ENCODE results near the gene OR4L1. TPM values are rescaled to one million over a fixed set of nuclear protein-coding genes. Genes with fewer than 3 reads are reported as not detected.
"Not testable (repeated sequence)": the region's sequence is repeated elsewhere in the genome, so short reads cannot be mapped to it uniquely, and the experiment has no call there.

Gene OR4L1
- polyA plus RNA-seq, 2 of the 4 experiments (the other 2 are of a cell fraction), result not detected

DNA sequence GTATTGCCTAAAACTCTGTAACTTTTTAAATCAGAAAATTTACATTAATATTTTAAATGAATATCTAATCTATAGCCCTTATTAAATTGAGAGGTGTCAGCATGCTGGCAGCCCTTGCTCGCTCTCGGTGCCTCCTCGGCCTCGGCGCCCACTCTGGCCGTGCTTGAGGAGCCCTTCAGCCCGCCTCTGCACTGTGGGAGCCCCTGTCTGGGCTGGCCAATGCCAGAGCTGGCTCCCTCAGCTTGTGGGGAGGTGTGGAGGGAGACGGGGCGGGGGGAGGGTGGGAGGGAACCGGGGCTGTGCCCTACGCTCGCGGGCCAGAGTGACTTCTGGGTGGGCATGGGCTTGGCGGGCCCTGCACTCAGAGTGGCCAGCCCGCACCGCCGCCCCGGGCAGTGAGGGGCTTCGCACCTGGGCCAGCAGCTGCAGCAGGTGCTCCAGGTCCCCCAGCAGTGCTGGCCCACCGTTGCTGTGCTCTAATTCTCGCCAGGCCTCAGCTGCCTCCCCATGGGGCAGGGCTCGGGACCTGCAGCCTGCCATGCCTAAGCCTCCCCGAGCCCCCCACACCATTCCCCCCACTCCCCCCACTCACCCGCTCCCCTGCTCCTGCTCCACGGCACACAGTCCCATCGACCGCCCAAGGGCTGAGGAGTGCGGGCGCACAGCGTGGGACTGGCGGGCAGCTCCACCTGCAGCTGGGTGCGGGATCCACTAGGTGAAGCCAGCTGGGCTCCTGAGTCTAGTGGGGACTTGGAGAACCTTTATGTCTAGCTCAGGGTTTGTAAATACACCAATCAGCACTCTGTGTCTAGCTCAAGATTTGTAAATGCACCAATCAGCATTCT, 39.3 kb downstream of the OR4L1 start:
- H3K27ac ChIP-seq; H3K4me3 ChIP-seq; CTCF ChIA-PET; H3K4me2 ChIP-seq; ATAC-seq; H3K4me1 ChIP-seq; POLR2A ChIA-PET; DNase-seq (ENCODE audit: low read depth in 1 of 2, low spot score in 1 of 2); H3K9me3 ChIP-seq; FAIRE-seq: not testable (repeated sequence)
- 45% methylated on average over 15 of the region's 32 CpGs for WGBS (ENCODE audit: missing lambda C conversion rate)
- TF ChIP-seq MAFK (IDR thresholded peaks at IDR 0.05; ENCODE audit: partially characterized antibody), result peak; percentile 3

DNA sequence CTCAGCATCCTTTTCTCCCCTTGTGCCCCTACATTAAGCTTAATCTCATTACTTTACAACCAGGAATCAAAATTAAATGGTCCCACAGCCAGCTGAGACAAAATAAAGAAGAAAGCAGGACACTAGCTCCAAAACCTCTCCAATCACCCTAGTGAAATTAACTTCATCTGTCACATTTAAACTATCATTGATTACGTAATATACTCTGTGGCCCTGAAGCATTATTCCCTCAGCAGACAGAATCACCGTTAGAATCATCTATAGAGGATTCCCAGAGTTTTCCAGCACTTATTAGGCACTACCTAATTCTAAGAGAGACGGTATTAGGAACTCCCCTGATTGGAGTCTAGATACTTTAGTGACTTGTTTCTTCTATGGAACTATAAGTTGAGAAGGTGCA, 50.6 kb downstream of the OR4L1 start, which contains the start of gene OR4K17:
TSS of gene OR4K17 (plus strand) at position 302 of the 400 bp plus-strand sequence. CDS start 6,761 bp downstream, outside the sequence.
- FAIRE-seq (no peak), DNase-seq (ENCODE audit: low read depth in 1 of 2, low spot score in 1 of 2) (no peak), ATAC-seq (no peak)
- no peak within 1 kb of the TSS for H3K4me3 ChIP-seq
- CTCF ChIA-PET, result no interaction called here
- no peaks in the 10 kb centered on the region for H3K4me1 ChIP-seq
- POLR2A ChIA-PET, result no interaction called here
- 2% methylated on average over 3 of the region's 3 CpGs for WGBS (ENCODE audit: missing lambda C conversion rate)
- TF ChIP-seq CEBPB (IDR thresholded peaks at IDR 0.05), result no peak
- no peak for TF ChIP-seq NR3C1 (IDR thresholded peaks at IDR 0.05)
- TF ChIP-seq, protein P1, sequence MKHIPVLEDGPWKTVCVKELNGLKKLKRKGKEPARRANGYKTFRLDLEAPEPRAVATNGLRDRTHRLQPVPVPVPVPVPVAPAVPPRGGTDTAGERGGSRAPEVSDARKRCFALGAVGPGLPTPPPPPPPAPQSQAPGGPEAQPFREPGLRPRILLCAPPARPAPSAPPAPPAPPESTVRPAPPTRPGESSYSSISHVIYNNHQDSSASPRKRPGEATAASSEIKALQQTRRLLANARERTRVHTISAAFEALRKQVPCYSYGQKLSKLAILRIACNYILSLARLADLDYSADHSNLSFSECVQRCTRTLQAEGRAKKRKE (CRISPR knock-in tag; IDR thresholded peaks at IDR 0.05; ENCODE audit: low read depth), result no peak
- no peak for TF ChIP-seq KDM1A (IDR thresholded peaks at IDR 0.05; ENCODE audit: low read depth)
- TF ChIP-seq HOXA7 (CRISPR knock-in tag; IDR thresholded peaks at IDR 0.05), result no peak
- no peak for TF ChIP-seq NFE2L2 (conservative IDR thresholded peaks at IDR 0.05; ENCODE audit: low read length)
- TF ChIP-seq FOSL2 (IDR thresholded peaks at IDR 0.05), result no peak
- no peak for TF ChIP-seq FOSL2 (CRISPR knock-in tag; IDR thresholded peaks at IDR 0.05)
- no peak within 1 kb of the TSS for H3K27ac ChIP-seq
- H3K4me2 ChIP-seq, result no peak within 1 kb of the TSS
- H3K9me3 ChIP-seq, result no peaks in the 10 kb centered on the region

Small RNA genes within 50 kb of the gene (small RNA-seq; reads per million reads assigned to genes)
- 0 reads per million in 6 experiments for gene RNA5SP380

Other genes with a start within 250 kb of the OR4L1 start
- not detected in 2 replicates for gene OR4K2, start 184.9 kb upstream of the OR4L1 start, polyA plus RNA-seq (2011; rRNA removed)
- not detected in 3 replicates for gene OR4K2, start 184.9 kb upstream of the OR4L1 start, polyA plus RNA-seq (2017; fragmentation: RNase III; extraction: RNeasy Plus Mini Kit Qiagen cat#74134 plus additional on column Dnase treatment)
- not detected in 2 replicates for gene OR4K5, start 139.4 kb upstream of the OR4L1 start, polyA plus RNA-seq (2011; rRNA removed)
- not detected in 3 replicates for gene OR4K5, start 139.4 kb upstream of the OR4L1 start, polyA plus RNA-seq (2017; fragmentation: RNase III; extraction: RNeasy Plus Mini Kit Qiagen cat#74134 plus additional on column Dnase treatment)
- not detected in 2 replicates for gene OR4K1, start 129.1 kb upstream of the OR4L1 start, polyA plus RNA-seq (2011; rRNA removed)
- gene OR4K1, start 129.1 kb upstream of the OR4L1 start, polyA plus RNA-seq (2017; fragmentation: RNase III; extraction: RNeasy Plus Mini Kit Qiagen cat#74134 plus additional on column Dnase treatment), result not detected in 3 replicates
- gene OR4K15, start 84.5 kb upstream of the OR4L1 start, polyA plus RNA-seq (2011; rRNA removed), result not detected in 2 replicates
- not detected in 3 replicates for gene OR4K15, start 84.5 kb upstream of the OR4L1 start, polyA plus RNA-seq (2017; fragmentation: RNase III; extraction: RNeasy Plus Mini Kit Qiagen cat#74134 plus additional on column Dnase treatment)
- not detected in 2 replicates for gene OR4Q2, start 57.9 kb upstream of the OR4L1 start, polyA plus RNA-seq (2011; rRNA removed)
- not detected in 3 replicates for gene OR4Q2, start 57.9 kb upstream of the OR4L1 start, polyA plus RNA-seq (2017; fragmentation: RNase III; extraction: RNeasy Plus Mini Kit Qiagen cat#74134 plus additional on column Dnase treatment)
- not detected in 2 replicates for gene OR4K14, start 40.7 kb upstream of the OR4L1 start, polyA plus RNA-seq (2011; rRNA removed)
- gene OR4K14, start 40.7 kb upstream of the OR4L1 start, polyA plus RNA-seq (2017; fragmentation: RNase III; extraction: RNeasy Plus Mini Kit Qiagen cat#74134 plus additional on column Dnase treatment), result not detected in 3 replicates
- gene OR4K13, start 24.0 kb upstream of the OR4L1 start, polyA plus RNA-seq (2011; rRNA removed), result not detected in 2 replicates
- gene OR4K13, start 24.0 kb upstream of the OR4L1 start, polyA plus RNA-seq (2017; fragmentation: RNase III; extraction: RNeasy Plus Mini Kit Qiagen cat#74134 plus additional on column Dnase treatment), result not detected in 3 replicates
- not detected in 2 replicates for gene OR4K17, start 50.7 kb downstream of the OR4L1 start, polyA plus RNA-seq (2011; rRNA removed)
- not detected in 3 replicates for gene OR4K17, start 50.7 kb downstream of the OR4L1 start, polyA plus RNA-seq (2017; fragmentation: RNase III; extraction: RNeasy Plus Mini Kit Qiagen cat#74134 plus additional on column Dnase treatment)
- gene OR4N5, start 78.8 kb downstream of the OR4L1 start, polyA plus RNA-seq (2011; rRNA removed), result not detected in 2 replicates
- not detected in 3 replicates for gene OR4N5, start 78.8 kb downstream of the OR4L1 start, polyA plus RNA-seq (2017; fragmentation: RNase III; extraction: RNeasy Plus Mini Kit Qiagen cat#74134 plus additional on column Dnase treatment)
- not detected in 2 replicates for gene OR11G2, start 130.9 kb downstream of the OR4L1 start, polyA plus RNA-seq (2011; rRNA removed)
- not detected in 3 replicates for gene OR11G2, start 130.9 kb downstream of the OR4L1 start, polyA plus RNA-seq (2017; fragmentation: RNase III; extraction: RNeasy Plus Mini Kit Qiagen cat#74134 plus additional on column Dnase treatment)
- gene OR11H6, start 163.7 kb downstream of the OR4L1 start, polyA plus RNA-seq (2011; rRNA removed), result not detected in 2 replicates
- gene OR11H6, start 163.7 kb downstream of the OR4L1 start, polyA plus RNA-seq (2017; fragmentation: RNase III; extraction: RNeasy Plus Mini Kit Qiagen cat#74134 plus additional on column Dnase treatment), result not detected in 3 replicates
- not detected in 2 replicates for gene OR11H7, start 168.9 kb downstream of the OR4L1 start, polyA plus RNA-seq (2011; rRNA removed)
- gene OR11H7, start 168.9 kb downstream of the OR4L1 start, polyA plus RNA-seq (2017; fragmentation: RNase III; extraction: RNeasy Plus Mini Kit Qiagen cat#74134 plus additional on column Dnase treatment), result not detected in 3 replicates
- gene OR11H4, start 179.2 kb downstream of the OR4L1 start, polyA plus RNA-seq (2011; rRNA removed), result not detected in 2 replicates
- not detected in 3 replicates for gene OR11H4, start 179.2 kb downstream of the OR4L1 start, polyA plus RNA-seq (2017; fragmentation: RNase III; extraction: RNeasy Plus Mini Kit Qiagen cat#74134 plus additional on column Dnase treatment)
- gene TTC5, start 245.9 kb downstream of the OR4L1 start, polyA plus RNA-seq (2011; rRNA removed), result 21.9 and 31.2 TPM in 2 replicates
- 25.1 to 30.2 TPM (median 30.1 TPM) in 3 replicates for gene TTC5, start 245.9 kb downstream of the OR4L1 start, polyA plus RNA-seq (2017; fragmentation: RNase III; extraction: RNeasy Plus Mini Kit Qiagen cat#74134 plus additional on column Dnase treatment)

Data from A549 (cell line).